ENCODE data around the gene EFNA1. TPM values are rescaled to one million over a fixed set of nuclear protein-coding genes. Genes with fewer than 3 reads are reported as not detected.

EFNA1 gene
- total and polyA plus RNA-seq, 2 of the 8 experiments (the other 6 are each of a cell fraction or from before 2014, with no cell fraction given), result 4.9 to 14.6 TPM

GRCh38 chr1:155135415-155136028 is 7.8 kb downstream of the EFNA1 start, which contains the start of gene SLC50A1 (continued):
- TF ChIP-seq CTCF (IDR thresholded peaks at IDR 0.05; ENCODE audit: control extremely low read depth in 1 of 3, insufficient read depth in 1 of 3, low read depth in 1 of 3, low read length in 3 of 3) (peak in 1 of 3 experiments; percentile 28; a peak in 2 of 4 replicates), SIN3A (conservative IDR thresholded peaks at IDR 0.05 in 1 of 2, IDR thresholded peaks at IDR 0.05 in 1 of 2; ENCODE audit: low read depth in 1 of 2, low read length in 2 of 2) (peak; percentile 1 to 29; a peak in 1 of 4 replicates), TAF1 (IDR thresholded peaks at IDR 0.05; ENCODE audit: low read depth, low read length) (peak; percentile 79), NRF1 (IDR thresholded peaks at IDR 0.05; ENCODE audit: low read depth, low read length) (0 out of 2 replicates have a peak, but pooled peaks have one; percentile 18), EGR1 (IDR thresholded peaks at IDR 0.05; ENCODE audit: borderline replicate concordance, low read depth, low read length) (peak; percentile 89; the same call in 1 of the 2 replicates), TCF12 (IDR thresholded peaks at IDR 0.05; ENCODE audit: low read depth, low read length) (no peak), YY1 (IDR thresholded peaks at IDR 0.05; ENCODE audit: low read depth, low read length) (peak; percentile 82; the same call in 1 of the 2 replicates), POLR2AphosphoS5 (IDR thresholded peaks at IDR 0.05; ENCODE audit: low read depth, low read length) (peak; percentile 65), PHF8 (conservative IDR thresholded peaks at IDR 0.05; ENCODE audit: low read depth, low read length) (peak; percentile 67)

Data from H1 (cell line).